Measurements from ENCODE around the gene HRH1.
"Not testable (repeated sequence)": the region's sequence is repeated elsewhere in the genome, so short reads cannot be mapped to it uniquely, and the experiment has no call there.

Gene HRH1

GRCh38 chr3:11154036-11154952 is at the start of gene HRH1:
Gene HRH1, plus strand, starts transcription at chr3:11154493. Its CDS starts 104,545 bp downstream, at chr3:11259038.
- no peak for DNase-seq (ENCODE audit: low spot score)

GRCh38 chr3:11113316-11113715 is 41.0 kb upstream of the HRH1 start:
- not testable (repeated sequence) for DNase-seq (ENCODE audit: low spot score)

- DNase-seq (ENCODE audit: low spot score) = no peak
Measured at GRCh38 chr3:11115548-11115947, 38.7 kb upstream of the HRH1 start.

- DNase-seq (ENCODE audit: low spot score) = no peak
Measured at GRCh38 chr3:11116336-11117059, 37.8 kb upstream of the HRH1 start.

- no peak for DNase-seq (ENCODE audit: low spot score)
Measured at GRCh38 chr3:11117591-11117990, 36.7 kb upstream of the HRH1 start.

GRCh38 chr3:11118181-11118682 is 36.1 kb upstream of the HRH1 start:
- DNase-seq (ENCODE audit: low spot score) = no peak

GRCh38 chr3:11120091-11120805 is 34.0 kb upstream of the HRH1 start:
- no peak for DNase-seq (ENCODE audit: low spot score)

- no peak for DNase-seq (ENCODE audit: low spot score)
Measured at GRCh38 chr3:11126653-11127052, 27.6 kb upstream of the HRH1 start.

- DNase-seq (ENCODE audit: low spot score) = no peak
Measured at GRCh38 chr3:11128682-11129632, 25.3 kb upstream of the HRH1 start.

- DNase-seq (ENCODE audit: low spot score) = no peak
Measured at GRCh38 chr3:11130385-11130784, 23.9 kb upstream of the HRH1 start.

GRCh38 chr3:11131371-11131770 is 22.9 kb upstream of the HRH1 start:
- DNase-seq (ENCODE audit: low spot score) = no peak

GRCh38 chr3:11131886-11132285 is 22.4 kb upstream of the HRH1 start:
- DNase-seq (ENCODE audit: low spot score) = not testable (repeated sequence)

GRCh38 chr3:11132861-11133260 is 21.4 kb upstream of the HRH1 start:
- no peak for DNase-seq (ENCODE audit: low spot score)

- DNase-seq (ENCODE audit: low spot score) = no peak
Measured at GRCh38 chr3:11134794-11135193, 19.5 kb upstream of the HRH1 start.

GRCh38 chr3:11136116-11136515 is 18.2 kb upstream of the HRH1 start:
- DNase-seq (ENCODE audit: low spot score) = no peak

- DNase-seq (ENCODE audit: low spot score) = no peak
Measured at GRCh38 chr3:11136830-11137626, 17.3 kb upstream of the HRH1 start.

- DNase-seq (ENCODE audit: low spot score) = no peak
Measured at GRCh38 chr3:11137627-11137959, 16.7 kb upstream of the HRH1 start.

GRCh38 chr3:11138371-11138770 is 15.9 kb upstream of the HRH1 start:
- DNase-seq (ENCODE audit: low spot score) = no peak

GRCh38 chr3:11140030-11140712 is 14.1 kb upstream of the HRH1 start:
- DNase-seq (ENCODE audit: low spot score) = no peak

- no peak for DNase-seq (ENCODE audit: low spot score)
Measured at GRCh38 chr3:11140713-11141104, 13.6 kb upstream of the HRH1 start.
